ENCODE measurements around the gene ATP13A2. TPM values are rescaled to one million over a fixed set of nuclear protein-coding genes. Genes with fewer than 3 reads are reported as not detected.

Gene ATP13A2
- total RNA-seq, 1 experiment from 2014 or later: 50.9 TPM

GRCh38 chr1:16968372-16968771 is 43.4 kb downstream of the ATP13A2 start:
- H3K27me3 ChIP-seq (replicated peaks; ENCODE audit: insufficient read depth, low read depth, low read length, poor library complexity): no peaks in the 10 kb centered on the region
- no peak for TF ChIP-seq CTCF (conservative IDR thresholded peaks at IDR 0.05; ENCODE audit: low read depth, low read length)
- no peak for TF ChIP-seq EZH2 (IDR thresholded peaks at IDR 0.05; ENCODE audit: borderline replicate concordance, low read depth, low read length, poor library complexity, severe bottlenecking)
- ChIA-PET POLR2A (ENCODE audit: low non-redundant PET) (no interaction called here), CTCF (no interaction called here)
- H3K9me3 ChIP-seq (ENCODE audit: low read depth, low read length, poor library complexity, severe bottlenecking): no peaks in the 10 kb centered on the region
- BruUV-seq (replicated peaks): no TSS peak
- H3K36me3 ChIP-seq (ENCODE audit: insufficient read depth, low read length, poor library complexity, severe bottlenecking): peaks cover 4% of the 10 kb centered on the region
- intact Hi-C loops (cut with micrococcal nuclease; ENCODE audit: unreplicated experiment): no loop called here
- H3K4me1 ChIP-seq (ENCODE audit: insufficient read depth, low read length, poor library complexity, severe bottlenecking): no peaks in the 10 kb centered on the region
- H3K27ac ChIP-seq (ENCODE audit: low read depth, low read length, poor library complexity, severe bottlenecking): no peak overlapping the region
- DNase-seq (ENCODE audit: low spot score): no peak
- H3K4me3 ChIP-seq (ENCODE audit: low read depth, low read length, poor library complexity, severe bottlenecking): no peak overlapping the region

GRCh38 chr1:16967962-16968361 is 43.8 kb downstream of the ATP13A2 start:
- peaks cover 4% of the 10 kb centered on the region for H3K36me3 ChIP-seq (ENCODE audit: insufficient read depth, low read length, poor library complexity, severe bottlenecking)
- POLR2A ChIA-PET (ENCODE audit: low non-redundant PET): no interaction called here
- no peaks in the 10 kb centered on the region for H3K4me1 ChIP-seq (ENCODE audit: insufficient read depth, low read length, poor library complexity, severe bottlenecking)
- H3K4me3 ChIP-seq (ENCODE audit: low read depth, low read length, poor library complexity, severe bottlenecking): no peak overlapping the region
- TF ChIP-seq EZH2 (IDR thresholded peaks at IDR 0.05; ENCODE audit: borderline replicate concordance, low read depth, low read length, poor library complexity, severe bottlenecking) (no peak), CTCF (conservative IDR thresholded peaks at IDR 0.05; ENCODE audit: low read depth, low read length) (no peak)
- DNase-seq (ENCODE audit: low spot score): no peak
- no TSS peak for BruUV-seq (replicated peaks)
- intact Hi-C loops (cut with micrococcal nuclease; ENCODE audit: unreplicated experiment): no loop called here
- no peaks in the 10 kb centered on the region for H3K9me3 ChIP-seq (ENCODE audit: low read depth, low read length, poor library complexity, severe bottlenecking)
- no peaks in the 10 kb centered on the region for H3K27me3 ChIP-seq (replicated peaks; ENCODE audit: insufficient read depth, low read depth, low read length, poor library complexity)
- CTCF ChIA-PET: no interaction called here
- no peak overlapping the region for H3K27ac ChIP-seq (ENCODE audit: low read depth, low read length, poor library complexity, severe bottlenecking)

- ChIA-PET POLR2A (ENCODE audit: low non-redundant PET) (no interaction called here), CTCF (interaction anchor here (0.9 kb wide), 1 partner anchor 9 kb away, joined by 3 read pairs; no protein-coding TSS in a partner anchor)
- intact Hi-C loops (cut with micrococcal nuclease; ENCODE audit: unreplicated experiment): no loop called here
- Histone ChIP-seq H3K27me3 (replicated peaks; ENCODE audit: insufficient read depth, low read depth, low read length, poor library complexity) (no peaks in the 10 kb centered on the region), H3K36me3 (ENCODE audit: insufficient read depth, low read length, poor library complexity, severe bottlenecking) (peaks cover 4% of the 10 kb centered on the region), H3K27ac (ENCODE audit: low read depth, low read length, poor library complexity, severe bottlenecking) (no peak overlapping the region), H3K9me3 (ENCODE audit: low read depth, low read length, poor library complexity, severe bottlenecking) (no peaks in the 10 kb centered on the region), H3K4me3 (ENCODE audit: low read depth, low read length, poor library complexity, severe bottlenecking) (no peak overlapping the region), H3K4me1 (ENCODE audit: insufficient read depth, low read length, poor library complexity, severe bottlenecking) (no peaks in the 10 kb centered on the region)
- no peak for TF ChIP-seq EZH2 (IDR thresholded peaks at IDR 0.05; ENCODE audit: borderline replicate concordance, low read depth, low read length, poor library complexity, severe bottlenecking)
- no peak for TF ChIP-seq CTCF (conservative IDR thresholded peaks at IDR 0.05; ENCODE audit: low read depth, low read length)
- no peak for DNase-seq (ENCODE audit: low spot score)
- BruUV-seq (replicated peaks): no TSS peak
Measured at GRCh38 chr1:16967095-16967575, 44.6 kb downstream of the ATP13A2 start.

All from A673 (cell line).